Endothelial cell of umbilical vein (primary cell): Measurements from ENCODE around the gene ZDHHC14. TPM values are rescaled to one million over a fixed set of nuclear protein-coding genes. Genes with fewer than 3 reads are reported as not detected.

ENCODE experiments used
- BruUV-seq: library from RNA; stranded (reverse); fragments of 400-500 nt; replicated peaks from 2 replicates; lab custom pipeline; 2021; lab: Mats Ljungman, UMichigan
- CTCF ChIA-PET: fragments of 300-600, 350-600 bp; sonication (Branson Sonifier 250); formaldehyde crosslinking; loops from one replicate; lab custom pipeline; 2021; ENCODE audit warnings: antibody characterized with exemption, inconsistent platforms; lab: Charles Lee
- POLR2A ChIA-PET: fragments of 300-600, 350-600 bp; sonication (Branson Sonifier 250); formaldehyde crosslinking; loops from one replicate; lab custom pipeline; 2021; ENCODE audit warnings: antibody characterized with exemption, inconsistent platforms; lab: Charles Lee
- DNase-seq: peaks from one replicate; pipeline ENCODE4 v3.0.0-alpha.2; 2011; ENCODE audit warnings: low read depth, low spot score
- FAIRE-seq: peaks from 2 replicates; lab custom pipeline; 2011; peaks lifted over from hg19 to GRCh38; lab: Jason Lieb, UNC
- H2AFZ ChIP-seq: 2 replicates; pipeline ENCODE4 v1.6.0; 2012; ENCODE audit warnings: low read depth, low read length, control low read depth, inconsistent platforms
- H3K27ac ChIP-seq: 2 replicates; pipeline ENCODE4 v1.5.1; 2011; ENCODE audit warnings: low read depth, mild to moderate bottlenecking, control low read depth, low read length, moderate library complexity; ENCODE audit not compliant: insufficient read depth
- H3K27me3 ChIP-seq, 2 experiments: 2 replicates each; pipeline versions ENCODE4 v1.6.0 to v1.6.1; 2011; ENCODE audit warnings: low read length in 2 of 2, mixed read lengths in 1 of 2; ENCODE audit not compliant: control insufficient read depth in 2 of 2, insufficient read depth in 2 of 2
- H3K36me3 ChIP-seq, 2 experiments: 2 replicates in 1 of 2; 3 replicates in 1 of 2; pipeline ENCODE4 v1.5.1; 2011; ENCODE audit warnings: low read length in 2 of 2, mild to moderate bottlenecking in 1 of 2, moderate library complexity in 1 of 2; ENCODE audit not compliant: control insufficient read depth in 2 of 2, insufficient read depth in 2 of 2; ENCODE audit errors: extremely low read depth in 1 of 2
- H3K4me1 ChIP-seq: 3 replicates; pipeline ENCODE4 v1.5.1; 2011; ENCODE audit warnings: mild to moderate bottlenecking, low read length; ENCODE audit not compliant: control insufficient read depth, insufficient read depth; ENCODE audit errors: extremely low read depth
- H3K4me2 ChIP-seq: 2 replicates; pipeline ENCODE4 v1.6.1; 2011; ENCODE audit warnings: low read length, control low read depth, mixed read lengths; ENCODE audit not compliant: insufficient read depth
- H3K4me3 ChIP-seq, 3 experiments: fragments of 200-600 bp in 1 of 3; sonication (generic), shearing (Covaris generic) in 1 of 3; replicated peaks in 1 of 3; 2 replicates each; pipeline ENCODE4 v1.5.1; 2011 to 2016; ENCODE audit warnings: control low read depth in 3 of 3, low read length in 3 of 3, mild to moderate bottlenecking in 2 of 3, inconsistent platforms in 1 of 3, low read depth in 1 of 3, moderate library complexity in 1 of 3; ENCODE audit not compliant: insufficient read depth in 1 of 3
- H3K79me2 ChIP-seq: 2 replicates; pipeline ENCODE4 v1.6.0; 2012; ENCODE audit warnings: low read length, inconsistent platforms; ENCODE audit not compliant: control insufficient read depth, insufficient read depth
- H3K9ac ChIP-seq: replicated peaks from 2 replicates; pipeline ENCODE3; 2011; ENCODE audit warnings: low read length, control low read depth; ENCODE audit not compliant: insufficient read depth; ENCODE audit errors: extremely low read depth
- H3K9me1 ChIP-seq: replicated peaks from 3 replicates; pipeline ENCODE4 v1.6.0; 2011; ENCODE audit warnings: mild to moderate bottlenecking, low read length; ENCODE audit not compliant: control insufficient read depth, insufficient read depth; ENCODE audit errors: extremely low read depth
- H3K9me3 ChIP-seq: replicated peaks from 2 replicates; pipeline ENCODE4 v1.5.1; 2012; ENCODE audit warnings: low read length, inconsistent platforms; ENCODE audit not compliant: control insufficient read depth, insufficient read depth
- H4K20me1 ChIP-seq: replicated peaks from 2 replicates; pipeline ENCODE3; 2011; ENCODE audit warnings: mild to moderate bottlenecking, low read length; ENCODE audit not compliant: control insufficient read depth, insufficient read depth; ENCODE audit errors: extremely low read depth
- EZH2 ChIP-seq: IDR thresholded peaks from 2 replicates; pipeline ENCODE4 v1.6.1; 2012; ENCODE audit warnings: borderline replicate concordance, low read depth, mild to moderate bottlenecking, moderate library complexity, low read length, inconsistent platforms; ENCODE audit not compliant: severe bottlenecking
- FOS ChIP-seq: IDR thresholded peaks from 2 replicates; pipeline ENCODE4 v1.6.1; 2011; ENCODE audit warnings: mild to moderate bottlenecking, low read length, moderate library complexity, borderline replicate concordance; ENCODE audit not compliant: insufficient read depth
- GATA2 ChIP-seq: IDR thresholded peaks from 2 replicates; pipeline ENCODE4 v1.7.0; 2011; ENCODE audit warnings: low read depth, mild to moderate bottlenecking, moderate library complexity, mixed read lengths, low read length; ENCODE audit not compliant: insufficient read length, insufficient read depth
- JUN ChIP-seq: IDR thresholded peaks from 2 replicates; pipeline ENCODE4 v1.6.1; 2011; ENCODE audit warnings: borderline replicate concordance, low read depth; ENCODE audit not compliant: insufficient read length, insufficient read depth
- MYC ChIP-seq: IDR thresholded peaks from one replicate; pipeline ENCODE4 v1.6.1; 2011; ENCODE audit warnings: mild to moderate bottlenecking, low read depth, low read length
- POLR2A ChIP-seq: IDR thresholded peaks from 2 replicates; pipeline ENCODE4 v1.6.1; 2012; ENCODE audit warnings: low read depth, mild to moderate bottlenecking, control low read depth, low read length
- POLR2AphosphoS5 ChIP-seq: IDR thresholded peaks from 2 replicates; pipeline ENCODE4 v1.6.1; 2012; ENCODE audit warnings: low read depth, mild to moderate bottlenecking, control low read depth, low read length, moderate library complexity; ENCODE audit not compliant: insufficient read depth
- dilution Hi-C: fragments of 300-500 bp; cut with MboI; formaldehyde crosslinking; loops from one replicate; pipeline ENCODE4 v1.15.0; 2019; ENCODE audit warnings: low sequenced_read_pairs; ENCODE audit not compliant: extremely low pct_ligation_motif_present
- intact Hi-C: fragments of 100-400 bp; cut with micrococcal nuclease; formaldehyde crosslinking; loops from one replicate; pipeline ENCODE4 v1.10.0; 2022
- polyA plus RNA-seq, 4 experiments: library from polyadenylated mRNA; depleted of rRNA in 3 of 4; stranded (reverse) in 3 of 4; unstranded in 1 of 4; fragments of >200 nt; gene quantifications; 2 replicates each; pipeline versions ENCODE4 v1.2.1 to v1.2.3, GENCODE V29; 2011 to 2012; ENCODE audit warnings: missing spikeins in 1 of 4
- total RNA-seq: library from RNA; stranded (reverse); gene quantifications from 2 replicates; pipeline ENCODE4 v1.2.3, GENCODE V29; 2021
- TF ChIP-seq, protein P1 (sequence below): IDR thresholded peaks from 2 replicates; pipeline ENCODE4 v1.6.1; 2011; ENCODE audit not compliant: insufficient read depth, insufficient read length
- TF ChIP-seq, protein P2 (sequence below), 2 donors: IDR thresholded peaks; 1 replicate in 1 of 2; 2 replicates in 1 of 2; pipeline ENCODE4 v1.5.1; 2011; ENCODE audit warnings: low read length in 2 of 2, mild to moderate bottlenecking in 2 of 2, moderate library complexity in 2 of 2, control low read depth in 1 of 2, inconsistent platforms in 1 of 2, low read depth in 1 of 2; ENCODE audit not compliant: insufficient read depth in 1 of 2; ENCODE audit errors: extremely low read depth in 1 of 2

Gene ZDHHC14
- total and polyA plus RNA-seq, 2 donors (not counting 3 experiments of a cell fraction or from before 2014, with no cell fraction given) = 23.0 to 25.6 TPM

DNA sequence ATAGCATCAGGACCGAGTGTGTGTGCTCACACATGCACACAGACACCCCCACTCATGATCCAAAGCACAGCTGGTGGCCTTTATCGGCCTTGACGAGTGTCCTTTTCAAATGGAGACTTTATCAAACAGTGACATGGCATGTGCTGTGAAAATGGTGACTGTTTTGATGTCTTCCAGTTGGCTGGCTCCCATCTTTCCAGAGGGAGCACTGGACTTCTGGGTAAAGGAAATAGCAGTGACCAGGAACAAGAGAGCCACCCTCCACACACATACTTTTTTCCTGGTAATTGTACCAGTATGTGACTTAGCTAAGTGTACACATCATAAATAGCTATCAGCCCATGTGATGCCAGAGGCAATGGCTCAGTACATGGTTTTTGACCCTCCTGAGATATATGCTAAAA, 52.7 kb downstream of the ZDHHC14 start:
- Histone ChIP-seq H3K4me3 (no peak overlapping the region), H3K4me1 (peaks cover 6% of the 10 kb centered on the region), H3K27ac (no peak overlapping the region), H3K9me1 (no peaks in the 10 kb centered on the region), H3K27me3 (no peaks in the 10 kb centered on the region), H3K4me2 (no peak overlapping the region), H2AFZ (no peak overlapping the region), H4K20me1 (no peaks in the 10 kb centered on the region), H3K36me3 (no peaks in the 10 kb centered on the region), H3K79me2 (no peaks in the 10 kb centered on the region), H3K9ac (no peak overlapping the region), H3K9me3 (no peaks in the 10 kb centered on the region)
- ChIA-PET CTCF (interaction anchor here (1.0 to 1.4 kb wide), 4 partner anchors 8 to 31 kb away, joined by 3 read pairs; no protein-coding TSS in a partner anchor), POLR2A (no interaction called here)
- intact Hi-C loops = no loop called here
- dilution Hi-C loops = no loop called here
- no TSS peak for BruUV-seq
- DNase-seq = no peak
- no peak for FAIRE-seq
- TF ChIP-seq POLR2A = no peak
- TF ChIP-seq MYC = no peak
- no peak for TF ChIP-seq JUN

- H3K4me2 ChIP-seq = no peak overlapping the region
- peaks cover 10% of the 10 kb centered on the region for H3K4me1 ChIP-seq
- H3K9ac ChIP-seq = no peak overlapping the region
- no peaks in the 10 kb centered on the region for H3K9me3 ChIP-seq
- no peaks in the 10 kb centered on the region for H4K20me1 ChIP-seq
- no peak overlapping the region for H2AFZ ChIP-seq
- H3K27me3 ChIP-seq = no peaks in the 10 kb centered on the region
- no peaks in the 10 kb centered on the region for H3K79me2 ChIP-seq
- BruUV-seq = no TSS peak
- no peak overlapping the region for H3K4me3 ChIP-seq
- TF ChIP-seq FOS = no peak
- TF ChIP-seq MYC = no peak
- no peak for TF ChIP-seq GATA2
- no peak for TF ChIP-seq POLR2AphosphoS5
- TF ChIP-seq, protein P1, sequence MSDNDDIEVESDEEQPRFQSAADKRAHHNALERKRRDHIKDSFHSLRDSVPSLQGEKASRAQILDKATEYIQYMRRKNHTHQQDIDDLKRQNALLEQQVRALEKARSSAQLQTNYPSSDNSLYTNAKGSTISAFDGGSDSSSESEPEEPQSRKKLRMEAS = no peak
- no peak for TF ChIP-seq EZH2
- TF ChIP-seq, protein P2, sequence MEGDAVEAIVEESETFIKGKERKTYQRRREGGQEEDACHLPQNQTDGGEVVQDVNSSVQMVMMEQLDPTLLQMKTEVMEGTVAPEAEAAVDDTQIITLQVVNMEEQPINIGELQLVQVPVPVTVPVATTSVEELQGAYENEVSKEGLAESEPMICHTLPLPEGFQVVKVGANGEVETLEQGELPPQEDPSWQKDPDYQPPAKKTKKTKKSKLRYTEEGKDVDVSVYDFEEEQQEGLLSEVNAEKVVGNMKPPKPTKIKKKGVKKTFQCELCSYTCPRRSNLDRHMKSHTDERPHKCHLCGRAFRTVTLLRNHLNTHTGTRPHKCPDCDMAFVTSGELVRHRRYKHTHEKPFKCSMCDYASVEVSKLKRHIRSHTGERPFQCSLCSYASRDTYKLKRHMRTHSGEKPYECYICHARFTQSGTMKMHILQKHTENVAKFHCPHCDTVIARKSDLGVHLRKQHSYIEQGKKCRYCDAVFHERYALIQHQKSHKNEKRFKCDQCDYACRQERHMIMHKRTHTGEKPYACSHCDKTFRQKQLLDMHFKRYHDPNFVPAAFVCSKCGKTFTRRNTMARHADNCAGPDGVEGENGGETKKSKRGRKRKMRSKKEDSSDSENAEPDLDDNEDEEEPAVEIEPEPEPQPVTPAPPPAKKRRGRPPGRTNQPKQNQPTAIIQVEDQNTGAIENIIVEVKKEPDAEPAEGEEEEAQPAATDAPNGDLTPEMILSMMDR (IDR thresholded peaks at IDR 0.05; ENCODE audit: extremely low read depth in 1 of 2, insufficient read depth in 1 of 2, low read depth in 1 of 2, low read length in 2 of 2) = no peak
- no peak for TF ChIP-seq POLR2A
- intact Hi-C loops (no loop called here), dilution Hi-C loops (no loop called here)
- ChIA-PET POLR2A (no interaction called here), CTCF (interaction anchor here (1.0 to 1.4 kb wide), 4 partner anchors 9 to 30 kb away, joined by 3 read pairs; no protein-coding TSS in a partner anchor)
- FAIRE-seq (no peak), DNase-seq (no peak)
- H3K9me1 ChIP-seq = no peaks in the 10 kb centered on the region
- no peak overlapping the region for H3K27ac ChIP-seq
- no peaks in the 10 kb centered on the region for H3K36me3 ChIP-seq
Measured at GRCh38 chr6:157434349-157435033, 53.5 kb downstream of the ZDHHC14 start.
